Activated CD4-positive, alpha-beta T cell treated with anti-CD3 and anti-CD28 coated beads, Interleukin-2, amount 50 U/mL, for 16 hours (primary cell): ENCODE measurements around the gene CACNA1G.

Experiments
- DNase-seq: peaks from one replicate; pipeline ENCODE4 v3.0.0-alpha.2; 2020

CACNA1G gene

DNA sequence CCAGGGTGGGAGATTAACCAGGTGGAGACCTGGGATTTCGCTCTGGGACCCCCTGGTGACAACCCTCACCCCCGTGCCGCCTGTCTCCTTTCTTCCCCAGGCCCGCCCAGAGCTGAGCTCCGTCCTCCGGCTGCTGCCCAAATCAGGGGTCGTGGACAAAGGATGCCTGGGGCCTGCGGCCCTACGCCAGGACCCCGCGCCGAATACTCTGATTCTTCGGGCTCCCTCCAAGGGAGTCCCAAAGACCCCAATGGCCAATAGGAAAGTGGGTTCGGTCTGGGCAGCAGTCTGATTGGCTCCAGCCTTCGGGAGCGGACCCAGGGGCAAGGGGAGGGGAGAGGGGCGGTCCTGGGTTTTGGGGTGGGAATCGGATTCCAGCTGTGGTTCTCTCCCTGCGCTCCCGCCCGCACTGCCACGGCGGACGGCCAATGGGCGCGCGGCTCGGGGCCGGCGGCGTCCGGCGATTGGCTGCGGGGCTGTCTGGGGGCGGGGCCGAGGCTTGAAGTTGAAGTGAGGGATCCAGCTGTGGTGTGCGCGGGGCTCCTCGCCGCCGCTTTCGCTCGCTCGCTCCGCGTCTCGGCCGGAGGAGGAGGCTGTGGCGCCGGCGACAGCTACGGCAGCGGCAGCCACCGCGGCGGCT lies at the start of gene CACNA1G:
CACNA1G (plus strand) TSS at position 531 of the 640 bp plus-strand sequence. CDS start 745 bp downstream, outside the sequence.
- DNase-seq = peak; percentile 87

- peak; percentile 92 for DNase-seq
These were observed 49.5 kb upstream of the CACNA1G start for GRCh38 chr17:50511058-50511457.

- no peak for DNase-seq
These were observed 47.0 kb upstream of the CACNA1G start for GRCh38 chr17:50513495-50513894.

DNA sequence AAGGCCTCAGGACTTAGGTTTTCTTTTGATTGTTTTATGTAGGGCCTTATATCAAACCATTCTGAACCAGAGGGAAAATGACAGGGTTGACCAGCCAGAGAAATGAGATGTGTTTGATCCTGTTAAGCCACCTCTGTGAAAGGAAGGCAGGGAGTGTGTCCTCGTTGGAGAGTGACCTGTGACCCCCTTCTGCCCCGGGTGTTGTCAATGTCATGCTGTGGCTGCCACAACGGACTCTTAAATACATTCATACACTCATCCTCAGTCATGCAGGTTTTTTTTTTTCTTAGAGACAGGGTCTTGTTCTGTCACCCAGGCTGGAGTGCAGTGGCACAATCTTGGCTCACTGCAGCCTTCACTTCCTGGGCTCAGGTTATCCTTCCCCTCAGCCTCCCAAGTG lies 46.1 kb upstream of the CACNA1G start:
- DNase-seq = no peak

GRCh38 chr17:50514936-50515702 lies 45.4 kb upstream of the CACNA1G start:
- no peak for DNase-seq

GRCh38 chr17:50517011-50517410 lies 43.5 kb upstream of the CACNA1G start:
- no peak for DNase-seq

DNA sequence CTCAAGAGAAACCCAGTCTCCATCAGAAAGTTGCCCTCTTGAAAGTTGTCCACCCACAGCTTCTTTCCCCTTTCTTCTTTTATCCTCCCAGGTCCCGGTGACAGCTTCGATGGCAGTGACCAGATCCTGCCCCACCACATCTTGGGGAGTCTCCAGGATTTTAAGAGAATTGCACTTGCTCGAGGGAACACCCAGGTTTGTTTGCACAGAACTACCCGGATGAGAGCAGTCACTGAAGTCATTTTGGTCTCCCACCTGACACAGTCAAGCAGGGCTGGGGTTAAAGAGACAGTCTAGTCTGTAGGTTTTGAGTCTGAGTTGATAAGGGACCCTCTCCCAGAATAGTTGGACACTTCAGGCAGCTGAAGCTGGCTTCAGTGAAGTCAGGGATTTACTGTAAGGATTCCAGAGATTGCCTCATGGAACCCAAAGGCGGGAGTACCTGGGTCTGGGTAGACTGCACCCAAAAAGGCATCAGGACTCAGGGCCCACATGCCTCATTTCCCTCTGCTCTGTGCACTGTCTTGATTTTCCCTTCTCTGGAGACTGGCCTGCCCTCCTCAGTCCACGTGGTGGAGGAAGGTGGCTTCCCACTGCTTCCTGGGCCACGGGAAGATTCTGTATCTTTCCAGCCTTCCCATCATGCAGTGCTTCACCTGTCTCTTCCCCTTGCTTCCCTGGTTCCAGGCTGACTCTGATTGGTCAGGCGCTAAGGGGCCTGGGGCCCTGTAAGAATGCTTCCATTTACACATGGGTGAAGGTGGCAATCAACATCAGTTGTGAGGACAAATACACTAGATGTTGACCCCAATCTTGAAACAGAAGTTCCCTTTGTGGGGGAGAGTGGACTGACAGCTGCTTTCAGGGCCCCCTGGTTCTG lies 42.8 kb upstream of the CACNA1G start:
- no peak for DNase-seq

- no peak for DNase-seq
These were observed 42.0 kb upstream of the CACNA1G start for GRCh38 chr17:50518384-50519023.

- DNase-seq = no peak
These were observed 41.2 kb upstream of the CACNA1G start for GRCh38 chr17:50519141-50519834.

GRCh38 chr17:50520483-50520882 lies 40.0 kb upstream of the CACNA1G start:
- DNase-seq = no peak

DNA sequence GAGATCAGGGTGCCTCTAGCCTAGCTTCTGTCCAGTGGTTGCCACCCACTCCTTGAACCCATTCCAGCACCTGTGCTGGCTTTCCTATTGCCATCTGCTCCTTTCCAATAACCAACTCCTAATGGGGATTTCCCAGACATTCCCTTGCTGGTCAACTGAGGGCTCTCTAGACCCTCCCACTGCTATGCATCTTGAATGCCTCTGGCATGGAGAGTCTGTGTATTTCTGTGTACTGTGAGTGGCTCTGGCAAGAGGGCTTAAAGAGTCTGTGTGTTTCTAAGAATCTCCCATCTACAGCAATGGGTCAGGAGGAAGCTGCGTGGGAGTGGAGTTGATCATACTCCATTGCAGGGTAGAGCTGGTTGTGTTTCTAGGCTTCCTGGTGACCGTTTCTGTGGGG lies 39.0 kb upstream of the CACNA1G start:
- no peak for DNase-seq

DNA sequence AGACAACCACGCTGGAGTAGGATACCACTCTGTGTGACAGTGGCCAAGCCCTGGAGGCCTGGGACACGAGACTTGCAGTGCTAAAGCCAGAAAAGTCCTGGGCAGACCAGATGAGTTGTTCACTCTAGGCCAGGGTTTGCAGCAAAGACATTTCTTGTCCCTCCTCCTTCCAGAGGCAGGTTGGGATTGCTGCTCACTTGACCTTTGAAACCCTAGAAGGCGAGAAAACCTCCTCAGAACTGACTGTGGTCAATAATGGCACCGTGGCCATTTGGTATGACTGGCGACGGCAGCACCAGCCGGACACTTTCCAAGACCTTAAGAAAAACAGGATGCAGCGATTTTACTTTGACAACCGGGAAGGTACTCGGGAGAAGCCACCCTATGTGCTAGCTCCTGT lies 37.7 kb upstream of the CACNA1G start:
- DNase-seq = no peak

DNA sequence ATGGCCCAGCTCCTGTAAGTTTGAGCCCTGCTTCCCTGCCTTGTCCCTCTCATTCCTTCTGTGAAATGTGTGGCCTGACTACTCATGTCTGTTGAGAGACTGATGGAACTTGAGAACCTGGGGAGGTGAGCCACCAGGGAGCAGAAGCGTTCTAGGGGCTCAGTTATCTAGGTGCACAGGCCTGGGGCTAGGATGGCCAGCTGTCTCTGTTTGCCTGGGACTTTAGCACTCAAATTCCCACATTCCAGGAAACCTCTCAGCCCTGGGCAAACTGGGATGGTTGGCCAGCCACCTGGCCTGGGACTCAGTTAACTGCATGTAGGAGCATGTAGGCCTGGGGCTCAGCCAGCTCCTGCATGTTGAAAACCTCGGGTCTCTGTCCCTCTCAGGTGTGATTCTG lies 37.3 kb upstream of the CACNA1G start:
- DNase-seq = no peak

DNA sequence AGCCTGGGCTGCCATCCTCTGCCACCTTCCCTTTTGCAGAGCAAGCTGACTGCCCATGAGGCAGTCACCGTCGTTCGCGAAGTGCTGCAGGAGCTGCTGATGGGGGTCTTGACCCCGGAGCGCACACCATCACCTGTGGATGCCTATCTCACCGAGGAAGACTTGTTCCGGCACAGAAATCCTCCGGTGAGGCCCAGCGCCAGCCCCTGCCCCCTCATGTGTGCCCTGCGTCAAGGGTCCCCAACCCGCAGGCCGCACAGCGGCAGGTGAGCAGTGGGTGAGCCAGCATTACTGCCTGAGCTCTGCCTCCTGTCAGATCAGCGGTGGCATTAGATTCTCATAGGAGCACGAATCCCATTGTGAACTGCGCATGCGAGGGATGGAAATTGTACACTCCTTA lies 35.7 kb upstream of the CACNA1G start:
- no peak for DNase-seq

- no peak for DNase-seq
These were observed 33.3 kb upstream of the CACNA1G start for GRCh38 chr17:50527155-50527762.

DNA sequence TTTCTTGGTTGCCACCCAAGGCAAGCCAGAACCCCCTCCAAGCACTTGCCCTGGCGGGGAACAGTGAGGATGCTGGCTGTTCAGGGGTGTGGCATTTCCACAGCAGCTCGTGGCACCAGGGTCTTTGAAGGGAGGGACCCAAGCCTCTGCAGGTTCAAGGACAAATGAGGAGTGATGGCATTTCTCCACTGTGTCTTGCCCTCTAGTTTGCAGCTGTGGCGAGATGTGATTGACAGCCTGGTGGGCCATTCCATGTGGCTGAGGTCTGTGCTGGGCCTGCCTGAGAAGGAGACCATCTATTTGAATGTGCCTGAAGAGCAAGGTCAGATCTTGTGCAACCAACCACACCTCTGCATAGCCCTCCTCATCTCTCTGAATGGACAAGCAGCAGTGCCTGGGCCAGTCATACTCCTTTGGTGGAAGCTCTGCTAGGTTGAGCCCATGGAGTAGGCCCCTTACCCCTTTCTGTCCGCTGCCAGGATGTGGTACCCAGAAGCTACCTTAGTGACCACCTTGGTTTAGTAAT lies 32.5 kb upstream of the CACNA1G start:
- no peak for DNase-seq

GRCh38 chr17:50529849-50530248 lies 30.7 kb upstream of the CACNA1G start:
- DNase-seq = no peak

DNA sequence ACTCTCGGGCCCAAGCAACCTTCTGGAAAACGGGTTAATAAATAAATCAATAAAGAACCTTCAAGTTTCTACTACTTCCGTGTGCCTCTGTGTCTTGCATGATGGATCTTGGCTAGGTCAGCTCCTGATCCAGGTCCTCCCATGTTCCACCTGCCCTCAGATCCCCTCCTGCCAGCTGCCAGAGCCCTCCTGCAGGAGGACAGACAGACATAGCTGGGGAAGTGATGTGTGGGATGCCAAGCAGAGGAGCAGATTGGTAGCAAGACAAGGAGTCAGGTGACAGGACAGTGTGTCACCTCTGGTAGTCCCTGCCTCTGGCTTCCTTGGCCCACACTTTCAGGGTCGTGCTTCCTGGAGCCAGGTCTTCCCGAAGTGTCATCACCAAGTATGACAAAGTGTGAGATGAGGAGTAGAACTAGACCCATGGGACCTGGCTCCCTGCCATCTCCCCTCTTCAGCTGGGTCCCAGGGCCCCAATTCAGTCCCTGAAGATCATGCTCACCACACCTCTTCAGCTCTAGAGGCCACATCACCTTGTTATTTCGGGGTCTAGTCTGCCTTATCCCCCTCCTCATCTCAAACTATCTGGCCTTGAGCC lies 29.0 kb upstream of the CACNA1G start:
- no peak for DNase-seq

DNA sequence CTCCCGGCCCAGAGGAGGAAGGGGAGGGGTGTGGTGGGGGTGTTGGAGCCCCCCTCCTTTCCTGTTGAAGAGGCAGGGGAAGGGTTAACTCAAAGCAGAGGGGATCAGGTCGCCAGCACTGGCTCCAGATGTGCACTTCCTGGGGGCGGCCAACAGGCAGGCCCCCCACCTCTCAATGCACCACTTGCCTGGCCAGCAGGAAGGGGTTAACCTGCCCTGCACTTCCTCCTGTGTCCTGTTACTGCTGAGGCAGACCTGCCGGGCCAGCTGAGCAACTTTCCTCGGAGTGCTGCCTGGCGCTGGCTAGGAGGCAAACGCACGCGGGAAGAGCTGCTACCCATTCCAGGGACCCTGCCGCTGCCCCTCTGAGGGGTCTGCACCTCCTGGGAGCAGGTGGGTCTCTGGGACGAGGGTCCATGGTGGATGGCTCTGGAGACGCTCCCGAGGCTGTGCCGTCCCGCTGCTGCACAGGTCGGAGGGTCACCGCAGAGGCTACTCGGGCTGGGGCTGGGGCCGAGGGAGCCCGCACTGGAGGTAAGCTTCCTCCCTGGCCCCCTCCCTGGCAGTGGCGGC lies 28.0 kb upstream of the CACNA1G start, which contains the start of gene EPN3:
EPN3 (plus strand) TSS at position 284 of the 573 bp plus-strand sequence. CDS start 3,822 bp downstream, outside the sequence.
- DNase-seq = no peak

- no peak for DNase-seq
These were observed 27.3 kb upstream of the CACNA1G start for GRCh38 chr17:50533185-50533584.

DNA sequence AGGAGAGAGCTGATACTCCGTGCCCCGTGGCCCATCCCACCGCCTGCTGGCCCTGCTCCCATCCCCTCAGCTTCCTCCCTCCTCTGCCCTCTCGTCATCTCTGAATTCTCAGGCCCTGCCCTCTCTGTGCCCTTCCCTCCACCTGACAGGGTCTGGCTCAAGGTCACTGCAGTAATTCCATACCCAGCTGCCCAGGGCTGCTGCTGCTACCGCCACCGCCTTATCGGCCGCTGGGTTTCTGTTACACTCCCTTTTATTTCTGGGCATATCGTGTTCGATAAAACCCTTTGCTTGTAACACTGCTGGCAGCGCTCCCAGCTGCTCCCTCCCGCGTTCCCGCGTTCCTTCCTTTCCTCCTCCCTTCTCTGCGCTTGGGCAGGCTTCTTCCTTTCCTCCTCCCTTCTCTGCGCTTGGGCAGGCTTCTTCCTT lies 26.8 kb upstream of the CACNA1G start:
- no peak for DNase-seq
